ENCODE data around the gene MRPL58.

- no peak for TF ChIP-seq CTCF (IDR thresholded peaks at IDR 0.05; ENCODE audit: insufficient read depth, low read length, poor library complexity, severe bottlenecking)
- 0 out of 2 replicates have a peak, but pooled peaks have one; percentile 69 for TF ChIP-seq EZH2phosphoT487 (conservative IDR thresholded peaks at IDR 0.05; ENCODE audit: low read length)
Observed at GRCh38 chr17:74987909-74988711, 24.4 kb upstream of the MRPL58 start.

Measured in SU-DHL-6 (cell line).